HUES64 (cell line): ENCODE data around the gene POLR3GL.

Experiments
- H3K27ac ChIP-seq: 2 replicates; pipeline ENCODE4 v1.7.0; 2013; ENCODE audit warnings: low read depth, low read length, inconsistent platforms
- H3K27me3 ChIP-seq: 2 replicates; pipeline ENCODE4 v1.6.1; 2013; ENCODE audit warnings: mild to moderate bottlenecking, low read length; ENCODE audit not compliant: insufficient read depth
- H3K36me3 ChIP-seq: 2 replicates; pipeline ENCODE4 v1.6.1; 2013; ENCODE audit warnings: mild to moderate bottlenecking, low read length; ENCODE audit not compliant: insufficient read depth
- H3K4me1 ChIP-seq: 2 replicates; pipeline ENCODE4 v1.6.1; 2013; ENCODE audit warnings: mild to moderate bottlenecking, low read length, moderate library complexity; ENCODE audit not compliant: insufficient read depth
- H3K4me3 ChIP-seq: 2 replicates; pipeline ENCODE4 v1.5.1; 2013; ENCODE audit warnings: mild to moderate bottlenecking, low read length, moderate library complexity
- H3K9ac ChIP-seq: 2 replicates; pipeline ENCODE4 v1.6.1; 2013; ENCODE audit warnings: mild to moderate bottlenecking, low read depth, low read length
- H3K9me3 ChIP-seq: 2 replicates; pipeline ENCODE4 v1.6.1; 2013; ENCODE audit warnings: low read depth, low read length; ENCODE audit not compliant: insufficient read depth
- WGBS: fragments of 150-250, 120-280 bp; methylation state at CpG from one replicate; pipeline ENCODE4 v1.1.7; 2013; ENCODE audit warnings: missing lambda C conversion rate; 5-methylcytosine and 5-hydroxymethylcytosine counted together

POLR3GL gene

GRCh38 chr1:145995148-145995881, 30.8 kb downstream of the POLR3GL start:
- 69% methylated on average over 6 of the region's 8 CpGs for WGBS
- Histone ChIP-seq H3K4me3 (peak overlapping the region; percentile 94), H3K27me3 (no peaks in the 10 kb centered on the region), H3K9me3 (no peaks in the 10 kb centered on the region), H3K4me1 (peaks cover 44% of the 10 kb centered on the region), H3K9ac (peak overlapping the region; percentile 87), H3K36me3 (peaks cover 34% of the 10 kb centered on the region), H3K27ac (no peak overlapping the region)

GRCh38 chr1:145995964-145996432, 31.5 kb downstream of the POLR3GL start:
- peak overlapping the region; percentile 26; the same call in 1 of the 2 replicates for H3K27ac ChIP-seq
- H3K27me3 ChIP-seq = no peaks in the 10 kb centered on the region
- peaks cover 44% of the 10 kb centered on the region for H3K4me1 ChIP-seq
- H3K9me3 ChIP-seq = no peaks in the 10 kb centered on the region
- H3K4me3 ChIP-seq = peak overlapping the region; percentile 94
- H3K36me3 ChIP-seq = peaks cover 34% of the 10 kb centered on the region
- WGBS = 4% methylated on average over 10 of the region's 13 CpGs
- H3K9ac ChIP-seq = peak overlapping the region; percentile 87

GRCh38 chr1:145996433-145997015, 32.0 kb downstream of the POLR3GL start, which contains the start of gene TXNIP:
Gene TXNIP, minus strand, starts transcription at chr1:145996579. Its CDS starts 313 bp downstream, at chr1:145996266.
- peaks cover 34% of the 10 kb centered on the region for H3K36me3 ChIP-seq
- H3K27ac ChIP-seq = peak within 1 kb of the TSS; percentile 36
- no peaks in the 10 kb centered on the region for H3K27me3 ChIP-seq
- H3K9ac ChIP-seq = peak within 1 kb of the TSS; percentile 87
- H3K4me3 ChIP-seq = peak within 1 kb of the TSS; percentile 94
- H3K4me1 ChIP-seq = peaks cover 44% of the 10 kb centered on the region
- H3K9me3 ChIP-seq = no peaks in the 10 kb centered on the region
- 2% methylated on average over 30 of the region's 30 CpGs for WGBS

GRCh38 chr1:145997016-145997717, 32.7 kb downstream of the POLR3GL start:
- peak overlapping the region; percentile 36; the same call in 1 of the 2 replicates for H3K27ac ChIP-seq
- H3K9me3 ChIP-seq = no peaks in the 10 kb centered on the region
- H3K27me3 ChIP-seq = no peaks in the 10 kb centered on the region
- H3K4me1 ChIP-seq = peaks cover 41% of the 10 kb centered on the region
- peak overlapping the region; percentile 94 for H3K4me3 ChIP-seq
- 45% methylated on average over 11 of the region's 12 CpGs for WGBS
- H3K36me3 ChIP-seq = peaks cover 33% of the 10 kb centered on the region
- H3K9ac ChIP-seq = peak overlapping the region; percentile 64

GRCh38 chr1:145997718-145998023, 33.2 kb downstream of the POLR3GL start:
- Histone ChIP-seq H3K4me3 (peak overlapping the region; percentile 94), H3K27me3 (no peaks in the 10 kb centered on the region), H3K36me3 (peaks cover 28% of the 10 kb centered on the region), H3K4me1 (peaks cover 36% of the 10 kb centered on the region), H3K27ac (no peak overlapping the region), H3K9me3 (no peaks in the 10 kb centered on the region), H3K9ac (no peak overlapping the region)
- 8% methylated on average over 2 of the region's 3 CpGs for WGBS

- H3K36me3 ChIP-seq = peaks cover 9% of the 10 kb centered on the region
- 87% methylated on average over 5 of the region's 5 CpGs for WGBS
- H3K9ac ChIP-seq = no peak overlapping the region
- no peak overlapping the region for H3K4me3 ChIP-seq
- H3K4me1 ChIP-seq = peaks cover 22% of the 10 kb centered on the region
- no peak overlapping the region for H3K27ac ChIP-seq
- no peaks in the 10 kb centered on the region for H3K9me3 ChIP-seq
- no peaks in the 10 kb centered on the region for H3K27me3 ChIP-seq
Measured at GRCh38 chr1:145999321-146000024, 35.0 kb downstream of the POLR3GL start.

GRCh38 chr1:146001709-146002108, 37.2 kb downstream of the POLR3GL start:
- no peaks in the 10 kb centered on the region for H3K36me3 ChIP-seq
- no peak overlapping the region for H3K27ac ChIP-seq
- H3K9me3 ChIP-seq = no peaks in the 10 kb centered on the region
- WGBS = 94% methylated on average over 2 of the region's 2 CpGs
- H3K4me3 ChIP-seq = no peak overlapping the region
- H3K9ac ChIP-seq = no peak overlapping the region
- no peaks in the 10 kb centered on the region for H3K27me3 ChIP-seq
- H3K4me1 ChIP-seq = peaks cover 21% of the 10 kb centered on the region

- H3K9ac ChIP-seq = no peak overlapping the region
- WGBS = 95% methylated on average over 8 of the region's 8 CpGs
- no peak overlapping the region for H3K4me3 ChIP-seq
- no peaks in the 10 kb centered on the region for H3K9me3 ChIP-seq
- H3K36me3 ChIP-seq = no peaks in the 10 kb centered on the region
- no peaks in the 10 kb centered on the region for H3K4me1 ChIP-seq
- H3K27me3 ChIP-seq = no peaks in the 10 kb centered on the region
- no peak overlapping the region for H3K27ac ChIP-seq
Measured at GRCh38 chr1:146007489-146008133, 43.1 kb downstream of the POLR3GL start.

- Histone ChIP-seq H3K9me3 (no peaks in the 10 kb centered on the region), H3K27me3 (no peaks in the 10 kb centered on the region), H3K27ac (no peak overlapping the region), H3K9ac (no peak overlapping the region), H3K36me3 (no peaks in the 10 kb centered on the region), H3K4me1 (no peaks in the 10 kb centered on the region), H3K4me3 (no peak overlapping the region)
- 94% methylated on average over 8 of the region's 8 CpGs for WGBS
Measured at GRCh38 chr1:146010126-146010738, 45.7 kb downstream of the POLR3GL start.
